DOHH2 (cell line): ENCODE data around the gene IPCEF1.

Experiments
- H3F3A ChIP-seq: fragments of 200-600 bp; sonication (generic), shearing (Covaris generic); 2 replicates; pipeline ENCODE4 v1.6.0; 2016; ENCODE audit warnings: antibody characterized with exemption, mild to moderate bottlenecking; ENCODE audit not compliant: control insufficient read depth, insufficient read depth
- H3K27ac ChIP-seq: fragments of 200-600 bp; sonication (generic); 2 replicates; pipeline ENCODE4 v1.5.1; 2014; ENCODE audit warnings: low read depth, mild to moderate bottlenecking, low read length, moderate library complexity
- H3K27me3 ChIP-seq: fragments of 200-600 bp; sonication (generic); 2 replicates; pipeline ENCODE4 v1.6.1; 2014; ENCODE audit warnings: mild to moderate bottlenecking, low read length, mixed read lengths; ENCODE audit not compliant: control insufficient read depth
- H3K36me3 ChIP-seq: fragments of 200-600 bp; sonication (generic); 2 replicates; pipeline ENCODE4 v1.6.1; 2014; ENCODE audit warnings: mild to moderate bottlenecking, low read length, moderate library complexity, mixed read lengths; ENCODE audit not compliant: control insufficient read depth
- H3K4me1 ChIP-seq: fragments of 200-600 bp; sonication (generic); 2 replicates; pipeline ENCODE4 v1.6.1; 2014; ENCODE audit warnings: mild to moderate bottlenecking, low read length, mixed read lengths; ENCODE audit not compliant: control insufficient read depth
- H3K4me2 ChIP-seq: fragments of 200-600 bp; sonication (generic); 2 replicates; pipeline ENCODE4 v1.6.0; 2014; ENCODE audit warnings: mild to moderate bottlenecking, low read length, moderate library complexity
- H3K4me3 ChIP-seq: fragments of 200-600 bp; sonication (generic); 2 replicates; pipeline ENCODE4 v1.5.1; 2014; ENCODE audit warnings: mild to moderate bottlenecking, low read length, mixed read lengths
- H3K79me2 ChIP-seq: fragments of 200-600 bp; sonication (generic); 2 replicates; pipeline ENCODE4 v1.6.1; 2014; ENCODE audit warnings: mild to moderate bottlenecking, low read length, mixed read lengths; ENCODE audit not compliant: control insufficient read depth
- H3K9me2 ChIP-seq: fragments of 200-600 bp; sonication (generic); replicated peaks from 2 replicates; pipeline ENCODE4 v1.6.1; 2014; ENCODE audit warnings: mild to moderate bottlenecking, low read length, mixed read lengths; ENCODE audit not compliant: control insufficient read depth
- H3K9me3 ChIP-seq: fragments of 200-600 bp; sonication (generic); 2 replicates; pipeline ENCODE4 v1.6.1; 2014; ENCODE audit warnings: antibody characterized with exemption, low read length, mixed read lengths; ENCODE audit not compliant: control insufficient read depth, insufficient read depth
- H4K20me1 ChIP-seq: fragments of 200-600 bp; sonication (generic); 2 replicates; pipeline ENCODE4 v1.6.0; 2014; ENCODE audit warnings: low read depth, mild to moderate bottlenecking, antibody characterized with exemption, low read length, moderate library complexity; ENCODE audit not compliant: control insufficient read depth, insufficient read depth
- EZH2phosphoT487 ChIP-seq: fragments of 200-600 bp; sonication (generic); IDR thresholded peaks from 2 replicates; pipeline ENCODE4 v1.6.1; 2017; ENCODE audit warnings: borderline replicate concordance, mild to moderate bottlenecking, antibody characterized with exemption, low read length, moderate library complexity, mixed read lengths
- TF ChIP-seq, protein P1 (sequence below): fragments of 200-600 bp; sonication (generic); IDR thresholded peaks from one replicate; pipeline ENCODE4 v1.5.1; 2014; ENCODE audit warnings: antibody characterized with exemption, mild to moderate bottlenecking, low read depth, low read length; ENCODE audit not compliant: poor library complexity, severe bottlenecking

Gene IPCEF1

DNA sequence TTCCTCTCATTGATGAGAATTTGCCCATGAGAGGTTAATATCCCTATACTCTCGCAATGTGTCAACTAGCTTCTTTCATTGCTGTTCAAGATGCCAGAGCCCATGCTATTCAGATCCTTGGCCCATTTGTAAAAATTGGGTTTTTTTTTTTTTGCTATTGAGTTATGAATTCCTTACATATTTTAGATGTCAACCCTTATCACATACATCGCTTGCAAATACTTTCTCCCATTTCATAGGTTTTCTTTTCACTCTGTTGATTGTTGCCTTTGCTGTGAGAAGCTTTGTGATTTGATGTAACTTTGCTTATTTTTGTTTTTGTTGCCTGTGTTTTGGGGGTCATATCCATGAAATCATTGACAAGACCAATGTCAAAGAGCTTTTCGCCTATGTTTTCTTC is 32.2 kb upstream of the IPCEF1 start:
- no peaks in the 10 kb centered on the region for H3K4me1 ChIP-seq
- no peak overlapping the region for H3K4me2 ChIP-seq
- H3K4me3 ChIP-seq: no peak overlapping the region
- H3K27me3 ChIP-seq: no peaks in the 10 kb centered on the region
- no peak overlapping the region for H3K27ac ChIP-seq
- H4K20me1 ChIP-seq: no peaks in the 10 kb centered on the region
- no peaks in the 10 kb centered on the region for H3K79me2 ChIP-seq
- no peaks in the 10 kb centered on the region for H3F3A ChIP-seq
- no peaks in the 10 kb centered on the region for H3K36me3 ChIP-seq
- TF ChIP-seq EZH2phosphoT487: no peak
- TF ChIP-seq, protein P1, sequence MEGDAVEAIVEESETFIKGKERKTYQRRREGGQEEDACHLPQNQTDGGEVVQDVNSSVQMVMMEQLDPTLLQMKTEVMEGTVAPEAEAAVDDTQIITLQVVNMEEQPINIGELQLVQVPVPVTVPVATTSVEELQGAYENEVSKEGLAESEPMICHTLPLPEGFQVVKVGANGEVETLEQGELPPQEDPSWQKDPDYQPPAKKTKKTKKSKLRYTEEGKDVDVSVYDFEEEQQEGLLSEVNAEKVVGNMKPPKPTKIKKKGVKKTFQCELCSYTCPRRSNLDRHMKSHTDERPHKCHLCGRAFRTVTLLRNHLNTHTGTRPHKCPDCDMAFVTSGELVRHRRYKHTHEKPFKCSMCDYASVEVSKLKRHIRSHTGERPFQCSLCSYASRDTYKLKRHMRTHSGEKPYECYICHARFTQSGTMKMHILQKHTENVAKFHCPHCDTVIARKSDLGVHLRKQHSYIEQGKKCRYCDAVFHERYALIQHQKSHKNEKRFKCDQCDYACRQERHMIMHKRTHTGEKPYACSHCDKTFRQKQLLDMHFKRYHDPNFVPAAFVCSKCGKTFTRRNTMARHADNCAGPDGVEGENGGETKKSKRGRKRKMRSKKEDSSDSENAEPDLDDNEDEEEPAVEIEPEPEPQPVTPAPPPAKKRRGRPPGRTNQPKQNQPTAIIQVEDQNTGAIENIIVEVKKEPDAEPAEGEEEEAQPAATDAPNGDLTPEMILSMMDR: no peak
- H3K9me2 ChIP-seq: no peaks in the 10 kb centered on the region
- 0 out of 2 replicates have a peak, but pooled peaks cover 2% of the 10 kb centered on the region for H3K9me3 ChIP-seq

DNA sequence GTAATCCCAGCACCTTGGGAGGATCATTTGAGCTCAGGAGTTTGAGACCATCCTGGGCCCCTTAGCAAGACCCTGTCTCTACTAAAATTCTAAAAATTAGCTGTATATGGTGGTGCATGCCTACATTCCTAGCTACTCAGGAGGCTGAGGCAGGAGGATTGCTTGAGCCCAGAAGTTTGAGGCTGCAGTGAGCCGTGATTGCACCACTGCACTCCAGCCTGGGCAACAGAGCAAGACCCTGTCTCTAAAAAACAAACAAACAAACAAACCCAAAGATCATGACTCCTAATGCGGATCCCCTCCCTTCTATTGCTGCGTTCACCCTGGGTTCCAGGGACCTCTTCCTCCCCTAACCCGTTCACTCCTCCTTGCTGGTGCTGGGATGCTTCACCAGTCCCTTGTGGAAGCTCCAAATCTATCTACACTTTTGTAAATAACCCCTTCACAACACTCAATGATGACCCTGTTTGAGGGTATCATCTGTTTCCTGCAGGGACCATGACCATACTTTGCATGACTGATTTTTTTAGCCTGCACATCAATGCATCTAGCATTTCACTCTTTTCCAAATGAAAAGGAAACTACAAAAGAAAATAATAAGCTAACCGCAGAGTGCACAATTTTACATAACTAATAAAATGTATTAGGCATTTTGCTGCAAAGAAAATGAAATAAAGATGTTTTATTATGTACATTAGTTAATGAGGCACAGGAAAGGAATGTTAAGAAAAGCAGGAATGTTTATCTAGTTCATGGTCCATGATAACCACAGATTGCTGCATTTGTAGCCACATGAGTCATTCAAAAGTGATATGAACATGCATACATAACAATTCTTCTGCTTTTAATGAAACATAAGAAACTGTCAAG is 30.5 kb upstream of the IPCEF1 start:
- Histone ChIP-seq H3K9me2 (no peaks in the 10 kb centered on the region), H3K79me2 (no peaks in the 10 kb centered on the region), H4K20me1 (no peaks in the 10 kb centered on the region), H3K4me1 (no peaks in the 10 kb centered on the region), H3K4me2 (no peak overlapping the region), H3K4me3 (no peak overlapping the region), H3K9me3 (0 out of 2 replicates have a peak, but pooled peaks cover 2% of the 10 kb centered on the region), H3K27me3 (no peaks in the 10 kb centered on the region), H3K36me3 (no peaks in the 10 kb centered on the region), H3K27ac (no peak overlapping the region), H3F3A (no peaks in the 10 kb centered on the region)
- TF ChIP-seq, protein P1: no peak
- no peak for TF ChIP-seq EZH2phosphoT487

DNA sequence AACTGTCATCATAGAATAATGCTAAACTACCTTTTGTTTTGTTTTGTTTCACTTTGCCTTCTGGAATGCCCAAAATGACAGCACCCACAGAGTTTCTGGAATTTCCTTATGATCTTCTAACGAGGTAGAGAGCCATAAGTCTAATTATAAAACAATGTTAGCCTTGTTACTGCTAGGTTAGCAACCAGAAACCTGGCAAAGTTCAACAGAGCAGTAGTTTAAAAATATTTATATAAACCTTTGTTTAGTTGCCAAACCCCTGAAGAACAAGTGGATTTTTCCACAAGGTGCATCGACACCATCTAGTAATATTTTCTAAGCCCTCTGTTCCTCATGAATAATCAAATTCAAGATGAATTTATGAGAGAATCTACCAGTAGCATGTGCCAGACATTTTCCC is 27.6 kb upstream of the IPCEF1 start:
- H3K79me2 ChIP-seq: no peaks in the 10 kb centered on the region
- H3K36me3 ChIP-seq: no peaks in the 10 kb centered on the region
- 0 out of 2 replicates have a peak, but pooled peaks cover under 1% of the 10 kb centered on the region for H3K9me3 ChIP-seq
- H3K4me3 ChIP-seq: no peak overlapping the region
- H3K4me2 ChIP-seq: no peak overlapping the region
- H4K20me1 ChIP-seq: no peaks in the 10 kb centered on the region
- H3K27me3 ChIP-seq: no peaks in the 10 kb centered on the region
- no peaks in the 10 kb centered on the region for H3F3A ChIP-seq
- H3K27ac ChIP-seq: no peak overlapping the region
- H3K9me2 ChIP-seq: no peaks in the 10 kb centered on the region
- no peaks in the 10 kb centered on the region for H3K4me1 ChIP-seq
- TF ChIP-seq EZH2phosphoT487: no peak
- TF ChIP-seq, protein P1: no peak
